ENCODE measurements around the gene HIPK1. TPM values are rescaled to one million over a fixed set of nuclear protein-coding genes. Genes with fewer than 3 reads are reported as not detected.

Gene HIPK1
- total and polyA plus RNA-seq, 4 experiments from 2014 or later = 4.4 to 110 (median 62.1) TPM

DNA sequence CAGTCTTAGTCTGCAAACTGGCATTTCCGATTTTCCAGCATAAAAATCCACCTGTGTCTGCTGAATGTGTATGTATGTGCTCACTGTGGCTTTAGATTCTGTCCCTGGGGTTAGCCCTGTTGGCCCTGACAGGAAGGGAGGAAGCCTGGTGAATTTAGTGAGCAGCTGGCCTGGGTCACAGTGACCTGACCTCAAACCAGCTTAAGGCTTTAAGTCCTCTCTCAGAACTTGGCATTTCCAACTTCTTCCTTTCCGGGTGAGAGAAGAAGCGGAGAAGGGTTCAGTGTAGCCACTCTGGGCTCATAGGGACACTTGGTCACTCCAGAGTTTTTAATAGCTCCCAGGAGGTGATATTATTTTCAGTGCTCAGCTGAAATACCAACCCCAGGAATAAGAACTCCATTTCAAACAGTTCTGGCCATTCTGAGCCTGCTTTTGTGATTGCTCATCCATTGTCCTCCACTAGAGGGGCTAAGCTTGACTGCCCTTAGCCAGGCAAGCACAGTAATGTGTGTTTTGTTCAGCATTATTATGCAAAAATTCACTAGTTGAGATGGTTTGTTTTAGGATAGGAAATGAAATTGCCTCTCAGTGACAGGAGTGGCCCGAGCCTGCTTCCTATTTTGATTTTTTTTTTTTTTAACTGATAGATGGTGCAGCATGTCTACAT is 47.6 kb downstream of the HIPK1 start:
- ChIA-PET CTCF (ENCODE audit: partially characterized antibody) (interaction anchor here (1.1 to 2.6 kb wide), 8 partner anchors 14 to 683 kb away, joined by 3 to 11 read pairs (median 4); partner anchors contain the start of gene AP4B1), POLR2A (ENCODE audit: partially characterized antibody) (no interaction called here)
- Histone ChIP-seq H3K36me3 (ENCODE audit: insufficient read depth, low read length) (peaks cover 30% of the 10 kb centered on the region), H3K27ac (ENCODE audit: low read depth, low read length) (no peak overlapping the region), H3K27me3 (ENCODE audit: insufficient read depth, low read length) (no peaks in the 10 kb centered on the region), H3K4me3 (ENCODE audit: low read length in 2 of 2) (no peak overlapping the region), H3K9me3 (ENCODE audit: control insufficient read depth in 1 of 2, low read length in 2 of 2) (no peaks in the 10 kb centered on the region), H3K4me1 (ENCODE audit: insufficient read depth, low read length) (no peaks in the 10 kb centered on the region)
- no peaks in the 10 kb centered on the region for H3K27me3 Mint-ChIP-seq
- H3K36me3 Mint-ChIP-seq = peaks cover 25 to 50% of the 10 kb centered on the region in 2 donors
- peaks cover 11 to 38% (median 27%) of the 10 kb centered on the region in 4 donors for H3K4me1 Mint-ChIP-seq
- H3K27ac Mint-ChIP-seq = peak overlapping the region in 6 of 7 donors; percentile 32 to 69 (median 62)
- intact Hi-C loops (cut with micrococcal nuclease) = loop anchor here (2.0 to 5.0 kb wide), 4 partner anchors 46 to 581 kb away; no protein-coding TSS in a partner anchor
- no peak overlapping the region for H3K4me3 Mint-ChIP-seq
- H3K9me3 Mint-ChIP-seq = no peaks in the 10 kb centered on the region
- no peak for DNase-seq

DNA sequence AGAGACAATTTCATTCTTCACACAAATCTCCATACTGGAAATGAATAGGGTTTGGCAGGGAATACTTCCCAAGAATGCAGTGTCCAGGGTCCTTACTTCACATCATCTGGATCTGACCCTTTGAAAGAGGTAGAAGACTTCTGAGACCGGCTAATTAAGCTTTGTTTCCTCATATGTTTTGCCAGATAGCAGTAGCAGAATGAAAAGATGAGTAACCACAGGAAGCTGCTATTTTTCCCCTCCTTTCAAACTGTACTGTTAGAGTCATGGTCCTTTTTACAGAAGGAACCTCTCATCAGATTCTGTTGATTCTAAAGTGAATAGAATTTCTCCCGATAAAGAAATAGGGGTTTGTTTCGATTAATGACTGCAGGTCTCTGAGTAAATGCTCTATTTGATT is 48.8 kb downstream of the HIPK1 start:
- Histone ChIP-seq H3K9me3 (ENCODE audit: control insufficient read depth in 1 of 2, low read length in 2 of 2) (no peaks in the 10 kb centered on the region), H3K36me3 (ENCODE audit: insufficient read depth, low read length) (peaks cover 18% of the 10 kb centered on the region), H3K27me3 (ENCODE audit: insufficient read depth, low read length) (no peaks in the 10 kb centered on the region), H3K4me3 (ENCODE audit: low read length in 2 of 2) (no peak overlapping the region), H3K27ac (ENCODE audit: low read depth, low read length) (no peak overlapping the region), H3K4me1 (ENCODE audit: insufficient read depth, low read length) (no peaks in the 10 kb centered on the region)
- H3K4me1 Mint-ChIP-seq = peaks cover 11 to 41% (median 27%) of the 10 kb centered on the region in 4 donors
- H3K27ac Mint-ChIP-seq = peak overlapping the region in 4 of 7 donors; percentile 17 to 60 (median 46)
- no peak for DNase-seq
- POLR2A ChIA-PET (ENCODE audit: partially characterized antibody) = no interaction called here
- H3K27me3 Mint-ChIP-seq = no peaks in the 10 kb centered on the region
- CTCF ChIA-PET (ENCODE audit: partially characterized antibody) = interaction anchor here (0.9 to 2.6 kb wide), 8 partner anchors 10 to 582 kb away, joined by 3 to 9 read pairs (median 5); partner anchors contain the start of gene AP4B1
- no peaks in the 10 kb centered on the region for H3K9me3 Mint-ChIP-seq
- no peak overlapping the region for H3K4me3 Mint-ChIP-seq
- intact Hi-C loops (cut with micrococcal nuclease) = loop anchor here (1.0 to 5.0 kb wide), 6 partner anchors 47 to 579 kb away; no protein-coding TSS in a partner anchor
- peaks cover 14 to 38% of the 10 kb centered on the region in 2 donors for H3K36me3 Mint-ChIP-seq

DNA sequence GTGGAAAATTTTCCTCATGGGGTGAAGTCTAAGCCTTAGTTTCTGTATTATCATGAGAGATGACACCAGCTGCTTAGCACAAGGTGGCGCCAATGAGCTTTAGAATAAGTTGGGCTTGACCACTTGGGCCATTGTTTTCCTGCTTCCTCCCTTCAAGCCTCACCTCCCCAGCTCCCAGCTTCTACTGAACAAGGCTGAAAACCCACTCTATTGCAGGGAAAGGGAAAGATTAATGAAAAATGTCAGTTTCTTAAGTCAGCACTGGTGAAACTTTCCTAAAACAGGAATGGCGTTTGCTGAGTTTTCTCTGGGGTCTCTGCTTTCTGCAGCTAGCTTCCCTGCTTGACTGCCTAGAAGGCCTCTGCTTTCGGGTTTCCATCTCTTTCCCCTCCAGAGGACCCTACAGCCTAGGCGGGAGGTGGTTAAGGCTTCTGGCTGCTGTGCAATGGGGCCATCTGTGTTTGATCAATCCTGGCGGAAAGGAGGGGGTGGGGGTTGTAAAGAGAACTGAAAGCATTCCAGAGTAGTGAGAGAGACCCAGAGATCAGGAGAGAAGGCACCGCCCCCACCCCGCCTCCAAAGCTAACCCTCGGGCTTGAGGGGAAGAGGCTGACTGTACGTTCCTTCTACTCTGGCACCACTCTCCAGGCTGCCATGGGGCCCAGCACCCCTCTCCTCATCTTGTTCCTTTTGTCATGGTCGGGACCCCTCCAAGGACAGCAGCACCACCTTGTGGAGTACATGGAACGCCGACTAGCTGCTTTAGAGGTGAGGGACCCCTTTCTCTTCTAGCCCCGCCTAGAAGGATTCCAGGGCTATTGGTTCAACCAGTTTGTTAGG is 50.0 kb downstream of the HIPK1 start, which contains the start of gene OLFML3:
TSS of gene OLFML3 (plus strand) at position 612 of the 840 bp plus-strand sequence. CDS start at position 655, 43 bp downstream.
- peaks cover 3 to 27% of the 10 kb centered on the region in 2 donors for H3K36me3 Mint-ChIP-seq
- H3K9me3 Mint-ChIP-seq = no peaks in the 10 kb centered on the region
- no peak within 1 kb of the TSS for H3K4me3 ChIP-seq (ENCODE audit: low read length in 2 of 2)
- H3K4me1 ChIP-seq (ENCODE audit: insufficient read depth, low read length) = no peaks in the 10 kb centered on the region
- no peaks in the 10 kb centered on the region for H3K9me3 ChIP-seq (ENCODE audit: control insufficient read depth in 1 of 2, low read length in 2 of 2)
- no peaks in the 10 kb centered on the region for H3K27me3 ChIP-seq (ENCODE audit: insufficient read depth, low read length)
- CTCF ChIA-PET (ENCODE audit: partially characterized antibody) = interaction anchor here (0.8 to 2.3 kb wide), 13 partner anchors 9 to 848 kb away, joined by 3 to 16 read pairs (median 3); partner anchors contain the start of gene AP4B1
- H3K36me3 ChIP-seq (ENCODE audit: insufficient read depth, low read length) = peaks cover 7% of the 10 kb centered on the region
- POLR2A ChIA-PET (ENCODE audit: partially characterized antibody) = interaction anchor here (1.0 kb wide), 1 partner anchor 49 kb away, joined by 3 read pairs; no protein-coding TSS in a partner anchor
- DNase-seq = peak in 3 of 5 donors; percentile 17 to 27 (median 22)
- H3K4me3 Mint-ChIP-seq = peak within 1 kb of the TSS in 1 of 8 donors; percentile 17
- H3K27ac Mint-ChIP-seq = peak within 1 kb of the TSS in 5 of 7 donors; percentile 30 to 67 (median 50)
- H3K4me1 Mint-ChIP-seq = peaks cover 11 to 41% (median 27%) of the 10 kb centered on the region in 4 donors
- intact Hi-C loops (cut with micrococcal nuclease) = loop anchor here (1.0 to 5.0 kb wide), 5 partner anchors 144 to 578 kb away; no protein-coding TSS in a partner anchor
- no peaks in the 10 kb centered on the region for H3K27me3 Mint-ChIP-seq
- H3K27ac ChIP-seq (ENCODE audit: low read depth, low read length) = no peak within 1 kb of the TSS

DNA sequence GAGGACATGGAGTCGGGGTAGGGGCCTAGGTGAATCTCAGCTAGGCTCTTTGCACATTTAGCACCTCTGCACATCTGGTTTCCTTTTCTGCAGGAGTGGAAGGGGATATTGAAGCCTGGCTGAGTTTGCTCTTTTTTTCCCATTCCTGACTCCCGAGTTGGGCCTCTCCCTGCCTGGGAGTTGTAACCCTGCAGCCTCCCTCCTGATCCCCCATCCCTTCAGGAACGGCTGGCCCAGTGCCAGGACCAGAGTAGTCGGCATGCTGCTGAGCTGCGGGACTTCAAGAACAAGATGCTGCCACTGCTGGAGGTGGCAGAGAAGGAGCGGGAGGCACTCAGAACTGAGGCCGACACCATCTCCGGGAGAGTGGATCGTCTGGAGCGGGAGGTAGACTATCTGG is 51.0 kb downstream of the HIPK1 start:
- H3K36me3 ChIP-seq (ENCODE audit: insufficient read depth, low read length) = peaks cover 3% of the 10 kb centered on the region
- H3K27me3 Mint-ChIP-seq = no peaks in the 10 kb centered on the region
- H3K4me1 ChIP-seq (ENCODE audit: insufficient read depth, low read length) = no peaks in the 10 kb centered on the region
- no peak overlapping the region for H3K27ac ChIP-seq (ENCODE audit: low read depth, low read length)
- H3K9me3 Mint-ChIP-seq = no peaks in the 10 kb centered on the region
- H3K9me3 ChIP-seq (ENCODE audit: control insufficient read depth in 1 of 2, low read length in 2 of 2) = no peaks in the 10 kb centered on the region
- H3K36me3 Mint-ChIP-seq = peaks cover 0 to 19% of the 10 kb centered on the region in 2 donors
- intact Hi-C loops (cut with micrococcal nuclease) = no loop called here
- ChIA-PET POLR2A (ENCODE audit: partially characterized antibody) (no interaction called here), CTCF (ENCODE audit: partially characterized antibody) (interaction anchor here (0.6 to 2.3 kb wide), 4 partner anchors 9 to 1390 kb away, joined by 3 to 16 read pairs (median 4); no protein-coding TSS in a partner anchor)
- peaks cover 9 to 36% (median 23%) of the 10 kb centered on the region in 4 donors for H3K4me1 Mint-ChIP-seq
- no peak for DNase-seq
- H3K4me3 ChIP-seq (ENCODE audit: low read length in 2 of 2) = no peak overlapping the region
- peak overlapping the region in 1 of 7 donors; percentile 6 for H3K27ac Mint-ChIP-seq
- no peak overlapping the region for H3K4me3 Mint-ChIP-seq
- H3K27me3 ChIP-seq (ENCODE audit: insufficient read depth, low read length) = no peaks in the 10 kb centered on the region

DNA sequence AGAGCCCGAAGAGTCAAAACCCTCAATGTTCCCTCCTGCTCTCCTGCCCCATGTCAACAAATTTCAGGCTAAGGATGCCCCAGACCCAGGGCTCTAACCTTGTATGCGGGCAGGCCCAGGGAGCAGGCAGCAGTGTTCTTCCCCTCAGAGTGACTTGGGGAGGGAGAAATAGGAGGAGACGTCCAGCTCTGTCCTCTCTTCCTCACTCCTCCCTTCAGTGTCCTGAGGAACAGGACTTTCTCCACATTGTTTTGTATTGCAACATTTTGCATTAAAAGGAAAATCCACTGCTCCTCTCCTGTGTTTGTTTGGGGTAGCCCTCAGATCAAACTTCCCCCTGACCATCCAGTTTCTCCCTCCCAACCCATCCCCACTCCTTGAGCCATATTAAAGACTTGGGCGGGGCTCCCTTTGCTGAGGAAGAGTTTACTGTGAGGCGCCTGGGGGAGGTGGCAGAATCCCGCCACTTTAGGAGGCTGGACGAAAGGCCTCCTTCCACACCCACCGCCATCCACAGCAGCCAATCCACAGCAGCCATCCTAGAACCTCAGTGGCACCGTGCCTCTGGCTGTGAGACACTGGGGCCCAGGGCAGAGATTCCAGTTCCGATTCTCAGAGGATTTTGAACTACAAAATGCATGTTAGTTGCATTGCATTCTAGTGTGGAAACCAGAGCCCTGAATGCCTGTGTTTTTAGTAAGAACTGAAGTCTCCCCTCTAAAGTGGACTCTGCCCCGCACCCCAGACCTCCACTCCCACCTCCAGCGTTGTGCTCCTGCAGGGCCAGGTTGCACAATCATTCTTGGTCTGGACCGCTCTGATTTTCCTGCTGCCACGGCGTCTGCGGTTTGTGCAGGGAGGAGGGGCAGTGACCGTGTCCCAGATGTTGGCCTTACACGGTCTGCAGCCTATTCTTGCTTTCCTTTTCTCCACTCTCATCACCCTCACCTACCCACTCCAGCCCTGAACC is 53.1 kb downstream of the HIPK1 start:
- Histone ChIP-seq H3K27me3 (ENCODE audit: insufficient read depth, low read length) (no peaks in the 10 kb centered on the region), H3K9me3 (ENCODE audit: control insufficient read depth in 1 of 2, low read length in 2 of 2) (no peaks in the 10 kb centered on the region), H3K36me3 (ENCODE audit: insufficient read depth, low read length) (no peaks in the 10 kb centered on the region), H3K27ac (ENCODE audit: low read depth, low read length) (no peak overlapping the region), H3K4me3 (ENCODE audit: low read length in 2 of 2) (no peak overlapping the region), H3K4me1 (ENCODE audit: insufficient read depth, low read length) (no peaks in the 10 kb centered on the region)
- ChIA-PET POLR2A (ENCODE audit: partially characterized antibody) (no interaction called here), CTCF (ENCODE audit: partially characterized antibody) (interaction anchor here (0.7 to 1.7 kb wide), 3 partner anchors 15 to 300 kb away, joined by 3 to 4 read pairs (median 3); no protein-coding TSS in a partner anchor)
- Mint-ChIP-seq H3K4me3 (no peak overlapping the region), H3K4me1 (peaks cover 1 to 19% (median 10%) of the 10 kb centered on the region in 4 donors), H3K27me3 (no peaks in the 10 kb centered on the region), H3K27ac (peak overlapping the region in 1 of 7 donors; percentile 42), H3K36me3 (peaks cover 0 to 7% of the 10 kb centered on the region in 2 donors), H3K9me3 (no peaks in the 10 kb centered on the region)
- intact Hi-C loops (cut with micrococcal nuclease) = no loop called here
- no peak for DNase-seq

DNA sequence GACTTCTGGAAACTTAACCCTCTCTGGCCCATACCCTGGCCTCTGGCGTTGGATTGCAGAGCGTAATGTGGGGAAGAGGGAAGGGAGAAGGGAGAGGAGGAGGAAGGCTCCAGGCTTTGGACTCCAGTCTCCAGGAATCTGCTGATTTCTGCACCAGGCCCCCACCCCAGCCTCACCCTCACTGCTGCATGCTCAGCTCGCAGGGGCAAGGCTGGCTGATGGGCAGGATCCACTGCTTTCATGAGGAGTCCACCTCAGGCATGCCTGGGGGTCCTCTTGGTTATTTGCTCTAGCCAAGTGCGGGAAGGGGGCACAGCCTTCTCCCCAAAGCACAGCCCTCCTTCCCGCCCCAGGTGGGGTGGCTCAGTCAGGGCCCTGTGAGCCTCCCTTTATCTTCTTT is 53.8 kb downstream of the HIPK1 start:
- intact Hi-C loops (cut with micrococcal nuclease) = no loop called here
- CTCF ChIA-PET (ENCODE audit: partially characterized antibody) = no interaction called here
- no peak overlapping the region for H3K27ac ChIP-seq (ENCODE audit: low read depth, low read length)
- POLR2A ChIA-PET (ENCODE audit: partially characterized antibody) = no interaction called here
- peaks cover 2% of the 10 kb centered on the region in 2 donors for H3K27me3 Mint-ChIP-seq
- DNase-seq = no peak
- no peaks in the 10 kb centered on the region for H3K27me3 ChIP-seq (ENCODE audit: insufficient read depth, low read length)
- H3K27ac Mint-ChIP-seq = peak overlapping the region in 1 of 7 donors; percentile 42
- H3K9me3 Mint-ChIP-seq = no peaks in the 10 kb centered on the region
- H3K4me1 ChIP-seq (ENCODE audit: insufficient read depth, low read length) = no peaks in the 10 kb centered on the region
- no peak overlapping the region for H3K4me3 ChIP-seq (ENCODE audit: low read length in 2 of 2)
- no peaks in the 10 kb centered on the region for H3K36me3 ChIP-seq (ENCODE audit: insufficient read depth, low read length)
- peaks cover 1 to 15% (median 9%) of the 10 kb centered on the region in 4 donors for H3K4me1 Mint-ChIP-seq
- H3K9me3 ChIP-seq (ENCODE audit: control insufficient read depth in 1 of 2, low read length in 2 of 2) = no peaks in the 10 kb centered on the region
- H3K36me3 Mint-ChIP-seq = peaks cover 0 to 5% of the 10 kb centered on the region in 2 donors
- no peak overlapping the region for H3K4me3 Mint-ChIP-seq

All from CD4-positive, alpha-beta memory T cell (primary cell).